Lower lobe of right lung (tissue), 2 donors: Measurements from ENCODE around the gene BBX. TPM values are rescaled to one million over a fixed set of nuclear protein-coding genes. Genes with fewer than 3 reads are reported as not detected.

Source experiments
- ATAC-seq, 2 donors: fragments of 200-7000 bp; cut with Tn5 transposase; one replicate each; pipeline ENCODE4 v1.9.1; 2020 to 2022; ENCODE audit warnings: mild to moderate bottlenecking in 2 of 2, moderate library complexity in 2 of 2
- DNase-seq: peaks from one replicate; pipeline ENCODE4 v3.0.0-alpha.2; 2020
- H3K27ac ChIP-seq: fragments of 200-600 bp; one replicate; pipeline ENCODE4 v1.8.0; 2022
- H3K27me3 ChIP-seq: fragments of 200-600 bp; one replicate; pipeline ENCODE4 v1.8.0; 2022; ENCODE audit warnings: low read depth
- H3K36me3 ChIP-seq: fragments of 200-600 bp; one replicate; pipeline ENCODE4 v1.8.0; 2022; ENCODE audit warnings: mild to moderate bottlenecking
- H3K4me1 ChIP-seq: fragments of 200-600 bp; one replicate; pipeline ENCODE4 v1.8.0; 2022
- H3K4me3 ChIP-seq: fragments of 200-600 bp; one replicate; pipeline ENCODE4 v1.8.0; 2022; ENCODE audit warnings: mild to moderate bottlenecking
- H3K9me3 ChIP-seq: fragments of 200-600 bp; one replicate; pipeline ENCODE4 v1.8.0; 2022
- CTCF ChIP-seq: fragments of 200-600 bp; IDR thresholded peaks from one replicate; pipeline ENCODE4 v1.8.0; 2022; ENCODE audit warnings: antibody characterized with exemption, mild to moderate bottlenecking
- intact Hi-C: fragments of 100-400 bp; cut with DNase I; formaldehyde crosslinking; loops from one replicate; pipeline ENCODE4 v1.11.0; 2022
- total RNA-seq: library from RNA; stranded (reverse); fragmentation: NEBNext Ultra II Directional; extraction: Animal tissue kit (Norgen Biotek cat#: 25700); gene quantifications from one replicate; pipeline ENCODE4 v1.2.1, GENCODE V29; 2021
- donor health status: DM: no; HTN: yes; CAD: no; lungs with severe emphysema.

The BBX gene
- total RNA-seq, 1 donor from 2014 or later: 58.3 TPM

GRCh38 chr3:107797586-107797985 lies 274.8 kb downstream of the BBX start:
- ATAC-seq: no peak
- no peak overlapping the region for H3K27ac ChIP-seq
- H3K4me3 ChIP-seq: no peak overlapping the region
- no peak for TF ChIP-seq CTCF
- peaks cover 40% of the 10 kb centered on the region for H3K36me3 ChIP-seq
- peaks cover 11% of the 10 kb centered on the region for H3K4me1 ChIP-seq
- intact Hi-C loops: no loop called here
- no peaks in the 10 kb centered on the region for H3K9me3 ChIP-seq
- no peaks in the 10 kb centered on the region for H3K27me3 ChIP-seq
- DNase-seq: no peak

- H3K4me3 ChIP-seq: no peak overlapping the region
- intact Hi-C loops: no loop called here
- TF ChIP-seq CTCF: no peak
- H3K27ac ChIP-seq: no peak overlapping the region
- ATAC-seq (no peak), DNase-seq (no peak)
- no peaks in the 10 kb centered on the region for H3K27me3 ChIP-seq
- H3K9me3 ChIP-seq: no peaks in the 10 kb centered on the region
- H3K36me3 ChIP-seq: peaks cover 45% of the 10 kb centered on the region
- H3K4me1 ChIP-seq: peaks cover 11% of the 10 kb centered on the region
Observed at GRCh38 chr3:107798381-107798780, 275.6 kb downstream of the BBX start.

- ATAC-seq (no peak), DNase-seq (no peak)
- H3K4me1 ChIP-seq: peaks cover 11% of the 10 kb centered on the region
- no peak overlapping the region for H3K27ac ChIP-seq
- H3K36me3 ChIP-seq: peaks cover 65% of the 10 kb centered on the region
- H3K27me3 ChIP-seq: no peaks in the 10 kb centered on the region
- intact Hi-C loops: no loop called here
- H3K9me3 ChIP-seq: no peaks in the 10 kb centered on the region
- TF ChIP-seq CTCF: no peak
- no peak overlapping the region for H3K4me3 ChIP-seq
Observed at GRCh38 chr3:107800710-107801109, 277.9 kb downstream of the BBX start.

GRCh38 chr3:107803170-107803569 lies 280.4 kb downstream of the BBX start:
- peaks cover 81% of the 10 kb centered on the region for H3K36me3 ChIP-seq
- H3K9me3 ChIP-seq: no peaks in the 10 kb centered on the region
- H3K4me3 ChIP-seq: no peak overlapping the region
- ATAC-seq (no peak), DNase-seq (no peak)
- no peaks in the 10 kb centered on the region for H3K4me1 ChIP-seq
- H3K27me3 ChIP-seq: no peaks in the 10 kb centered on the region
- no peak for TF ChIP-seq CTCF
- intact Hi-C loops: no loop called here
- no peak overlapping the region for H3K27ac ChIP-seq

- Histone ChIP-seq H3K4me1 (no peaks in the 10 kb centered on the region), H3K9me3 (no peaks in the 10 kb centered on the region), H3K4me3 (no peak overlapping the region), H3K27me3 (no peaks in the 10 kb centered on the region), H3K36me3 (peaks cover 70% of the 10 kb centered on the region), H3K27ac (no peak overlapping the region)
- DNase-seq: no peak
- intact Hi-C loops: no loop called here
- ATAC-seq: no peak
- TF ChIP-seq CTCF: no peak
Observed at GRCh38 chr3:107806021-107806420, 283.3 kb downstream of the BBX start.

GRCh38 chr3:107806536-107806935 lies 283.8 kb downstream of the BBX start:
- no peak for ATAC-seq
- no peak for TF ChIP-seq CTCF
- H3K9me3 ChIP-seq: no peaks in the 10 kb centered on the region
- intact Hi-C loops: no loop called here
- no peaks in the 10 kb centered on the region for H3K27me3 ChIP-seq
- no peak overlapping the region for H3K4me3 ChIP-seq
- no peak overlapping the region for H3K27ac ChIP-seq
- H3K4me1 ChIP-seq: no peaks in the 10 kb centered on the region
- peaks cover 64% of the 10 kb centered on the region for H3K36me3 ChIP-seq
- DNase-seq: no peak
